ENCODE measurements around the gene OPCML.

Gene OPCML

DNA sequence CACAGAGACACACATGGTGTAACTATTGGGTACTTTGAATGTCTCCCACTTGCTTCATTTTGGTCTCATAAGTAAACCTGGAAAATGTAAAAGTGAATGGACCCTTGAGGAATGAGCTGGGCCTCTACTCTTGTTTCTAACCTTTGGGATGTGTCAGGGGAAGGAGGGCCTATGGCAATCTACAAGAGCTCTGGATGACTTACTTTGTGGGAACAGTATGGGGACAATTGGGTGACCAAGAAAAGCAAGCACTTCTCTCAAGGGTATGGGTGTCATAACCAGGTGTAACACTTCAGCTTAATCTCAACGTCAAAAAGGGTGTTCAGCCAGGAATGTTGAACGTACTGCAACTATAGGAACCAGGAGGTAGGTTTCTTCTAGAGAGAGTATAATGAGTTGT is 144.0 kb downstream of the OPCML start:
- Histone ChIP-seq H3K36me3 (ENCODE audit: control insufficient read depth in 2 of 2, insufficient read depth in 2 of 2, low read length in 2 of 2) (no peaks in the 10 kb centered on the region), H3K9me3 (ENCODE audit: control insufficient read depth in 2 of 2, low read length in 2 of 2) (no peaks in the 10 kb centered on the region), H3K4me3 (ENCODE audit: low read length in 2 of 2) (no peak overlapping the region), H3K27ac (ENCODE audit: low read length) (no peak overlapping the region), H3K4me1 (ENCODE audit: control insufficient read depth, insufficient read depth, low read length) (no peaks in the 10 kb centered on the region), H3K9ac (ENCODE audit: low read length in 2 of 2) (no peak overlapping the region), H3K27me3 (ENCODE audit: control insufficient read depth in 1 of 2, insufficient read depth in 2 of 2, low read length in 2 of 2) (peaks cover 0 to 2% of the 10 kb centered on the region in 2 donors)

DNA sequence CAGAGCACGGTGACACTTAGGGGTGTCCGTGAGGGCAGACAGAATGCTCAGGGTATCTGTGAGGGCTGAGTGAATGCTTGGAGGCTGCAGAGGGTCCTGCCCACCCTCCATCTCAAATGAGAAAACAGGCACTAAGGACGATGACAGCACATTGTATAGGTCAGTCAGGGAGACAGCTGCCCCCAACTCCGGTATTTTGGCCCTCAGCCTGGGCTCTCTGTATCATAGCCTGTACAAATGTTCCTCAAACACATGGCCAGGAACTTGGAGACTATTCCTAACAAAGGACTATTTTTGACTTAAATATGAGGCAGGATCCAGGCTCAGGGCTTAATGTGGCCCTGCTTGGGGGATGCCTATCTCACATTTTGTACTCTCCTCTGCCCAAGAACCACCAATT is 145.4 kb downstream of the OPCML start:
- Histone ChIP-seq H3K4me3 (ENCODE audit: low read length in 2 of 2) (no peak overlapping the region), H3K9me3 (ENCODE audit: control insufficient read depth in 2 of 2, low read length in 2 of 2) (no peaks in the 10 kb centered on the region), H3K27ac (ENCODE audit: low read length) (no peak overlapping the region), H3K36me3 (ENCODE audit: control insufficient read depth in 2 of 2, insufficient read depth in 2 of 2, low read length in 2 of 2) (no peaks in the 10 kb centered on the region), H3K27me3 (ENCODE audit: control insufficient read depth in 1 of 2, insufficient read depth in 2 of 2, low read length in 2 of 2) (peaks cover 0 to 2% of the 10 kb centered on the region in 2 donors), H3K9ac (ENCODE audit: low read length in 2 of 2) (no peak overlapping the region), H3K4me1 (ENCODE audit: control insufficient read depth, insufficient read depth, low read length) (no peaks in the 10 kb centered on the region)

DNA sequence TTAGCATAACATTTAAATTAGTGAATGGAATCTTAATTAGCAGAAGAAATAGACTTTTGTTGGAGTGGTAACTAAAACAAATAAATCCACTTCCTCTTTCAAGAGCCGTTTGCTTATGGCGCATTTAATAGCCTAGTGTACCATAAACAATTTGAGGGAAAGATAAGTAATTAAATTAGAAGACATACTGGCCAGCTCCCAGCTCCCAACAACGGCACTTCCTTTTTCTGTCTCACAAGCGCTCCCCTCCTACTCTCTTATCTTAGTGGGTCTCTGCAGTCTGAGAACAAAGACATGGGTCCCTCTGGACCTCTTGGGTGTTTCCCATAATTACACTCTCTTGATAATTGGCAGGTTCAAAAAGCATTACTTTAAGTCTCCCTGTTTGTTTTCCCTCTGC is 146.0 kb downstream of the OPCML start:
- no peak overlapping the region for H3K9ac ChIP-seq (ENCODE audit: low read length in 2 of 2)
- H3K4me1 ChIP-seq (ENCODE audit: control insufficient read depth, insufficient read depth, low read length): no peaks in the 10 kb centered on the region
- no peak overlapping the region for H3K27ac ChIP-seq (ENCODE audit: low read length)
- no peak overlapping the region for H3K4me3 ChIP-seq (ENCODE audit: low read length in 2 of 2)
- peaks cover 0 to 2% of the 10 kb centered on the region in 2 donors for H3K27me3 ChIP-seq (ENCODE audit: control insufficient read depth in 1 of 2, insufficient read depth in 2 of 2, low read length in 2 of 2)
- no peaks in the 10 kb centered on the region for H3K36me3 ChIP-seq (ENCODE audit: control insufficient read depth in 2 of 2, insufficient read depth in 2 of 2, low read length in 2 of 2)
- no peaks in the 10 kb centered on the region for H3K9me3 ChIP-seq (ENCODE audit: control insufficient read depth in 2 of 2, low read length in 2 of 2)

DNA sequence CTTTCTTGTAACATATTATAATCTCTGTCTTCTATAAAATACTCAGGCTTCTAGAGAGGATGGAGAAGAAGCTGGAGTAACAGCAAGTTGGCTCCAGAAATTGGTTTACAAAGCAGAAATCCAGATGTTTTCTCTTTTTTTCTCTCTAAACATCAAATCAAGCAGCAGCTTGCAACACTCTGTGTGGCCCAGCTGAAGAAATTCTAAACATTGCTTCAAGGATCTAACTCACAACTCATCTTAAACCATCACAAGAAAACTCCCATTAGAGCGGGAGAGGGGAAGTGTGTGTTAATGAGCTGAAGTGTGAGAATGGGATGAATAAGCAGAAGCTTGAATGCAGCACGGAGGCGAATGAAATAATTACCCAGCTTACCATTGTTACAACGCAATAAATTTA is 146.5 kb downstream of the OPCML start:
- H3K4me3 ChIP-seq (ENCODE audit: low read length in 2 of 2): no peak overlapping the region
- H3K36me3 ChIP-seq (ENCODE audit: control insufficient read depth in 2 of 2, insufficient read depth in 2 of 2, low read length in 2 of 2): no peaks in the 10 kb centered on the region
- no peaks in the 10 kb centered on the region for H3K9me3 ChIP-seq (ENCODE audit: control insufficient read depth in 2 of 2, low read length in 2 of 2)
- no peaks in the 10 kb centered on the region for H3K4me1 ChIP-seq (ENCODE audit: control insufficient read depth, insufficient read depth, low read length)
- peaks cover 0 to 5% of the 10 kb centered on the region in 2 donors for H3K27me3 ChIP-seq (ENCODE audit: control insufficient read depth in 1 of 2, insufficient read depth in 2 of 2, low read length in 2 of 2)
- H3K9ac ChIP-seq (ENCODE audit: low read length in 2 of 2): no peak overlapping the region
- H3K27ac ChIP-seq (ENCODE audit: low read length): no peak overlapping the region

DNA sequence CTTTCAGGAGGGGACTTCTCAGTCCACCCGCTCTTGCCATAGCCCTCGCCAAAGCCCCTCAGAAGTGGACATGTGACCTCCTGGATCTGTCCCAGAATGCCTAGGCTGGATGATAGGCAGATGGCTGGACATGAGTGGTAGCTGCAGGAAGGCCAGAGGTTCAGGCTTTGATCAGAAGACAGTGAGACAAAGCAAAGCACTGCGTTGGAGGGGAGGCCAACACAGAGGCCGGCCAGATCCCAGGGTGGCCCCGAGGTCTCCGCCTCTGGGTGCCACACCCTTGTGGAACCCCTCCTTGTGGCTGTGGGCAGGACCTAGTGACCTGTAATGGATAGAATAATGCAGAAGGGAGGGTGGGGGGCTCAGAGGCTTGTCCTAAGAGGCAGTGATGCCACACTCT is 147.6 kb downstream of the OPCML start:
- Histone ChIP-seq H3K4me1 (ENCODE audit: control insufficient read depth, insufficient read depth, low read length) (no peaks in the 10 kb centered on the region), H3K4me3 (ENCODE audit: low read length in 2 of 2) (no peak overlapping the region), H3K36me3 (ENCODE audit: control insufficient read depth in 2 of 2, insufficient read depth in 2 of 2, low read length in 2 of 2) (no peaks in the 10 kb centered on the region), H3K9me3 (ENCODE audit: control insufficient read depth in 2 of 2, low read length in 2 of 2) (no peaks in the 10 kb centered on the region), H3K9ac (ENCODE audit: low read length in 2 of 2) (no peak overlapping the region), H3K27me3 (ENCODE audit: control insufficient read depth in 1 of 2, insufficient read depth in 2 of 2, low read length in 2 of 2) (peaks cover 0 to 5% of the 10 kb centered on the region in 2 donors), H3K27ac (ENCODE audit: low read length) (no peak overlapping the region)

DNA sequence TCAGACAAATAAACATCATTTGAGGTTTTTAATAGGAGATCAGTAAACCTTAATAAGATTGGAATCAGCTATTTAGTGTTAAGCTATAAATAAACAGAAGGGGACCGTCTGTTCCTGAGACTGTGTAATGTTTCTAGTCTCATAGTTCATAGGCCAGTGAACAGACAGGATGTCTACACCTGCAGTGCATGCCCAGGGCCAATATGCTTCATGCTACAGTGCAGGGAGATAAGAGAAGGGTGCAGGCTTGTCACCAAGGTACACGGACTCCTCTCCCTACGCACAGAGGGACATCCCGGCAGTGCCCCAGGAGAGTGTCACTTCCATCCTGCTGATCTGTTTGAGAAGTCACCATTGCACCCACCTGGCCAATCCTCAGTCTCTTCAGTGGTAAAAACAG is 148.6 kb downstream of the OPCML start:
- H3K9me3 ChIP-seq (ENCODE audit: control insufficient read depth in 2 of 2, low read length in 2 of 2): no peaks in the 10 kb centered on the region
- no peak overlapping the region for H3K27ac ChIP-seq (ENCODE audit: low read length)
- H3K4me1 ChIP-seq (ENCODE audit: control insufficient read depth, insufficient read depth, low read length): no peaks in the 10 kb centered on the region
- H3K27me3 ChIP-seq (ENCODE audit: control insufficient read depth in 1 of 2, insufficient read depth in 2 of 2, low read length in 2 of 2): peaks cover 0 to 5% of the 10 kb centered on the region in 2 donors
- no peaks in the 10 kb centered on the region for H3K36me3 ChIP-seq (ENCODE audit: control insufficient read depth in 2 of 2, insufficient read depth in 2 of 2, low read length in 2 of 2)
- no peak overlapping the region for H3K9ac ChIP-seq (ENCODE audit: low read length in 2 of 2)
- no peak overlapping the region for H3K4me3 ChIP-seq (ENCODE audit: low read length in 2 of 2)

DNA sequence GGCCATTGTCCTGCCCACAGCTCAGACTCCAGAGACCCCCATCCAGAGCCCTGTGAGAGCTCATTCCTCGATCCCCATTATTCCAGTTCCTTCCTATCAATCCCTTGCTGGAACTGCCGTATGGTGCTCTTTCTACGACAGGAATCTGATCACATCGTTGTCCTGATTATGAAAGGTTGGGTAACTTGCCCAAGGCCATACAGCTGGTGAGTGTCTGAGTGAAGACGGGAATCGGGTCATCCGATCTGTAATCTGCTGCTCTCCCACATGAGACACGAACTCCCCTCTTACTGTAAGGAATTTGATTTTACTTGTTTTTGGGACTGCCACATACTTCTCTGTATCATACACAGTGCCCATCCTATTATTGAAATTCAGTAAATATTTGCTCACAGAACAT is 149.1 kb downstream of the OPCML start:
- H3K4me1 ChIP-seq (ENCODE audit: control insufficient read depth, insufficient read depth, low read length): no peaks in the 10 kb centered on the region
- no peak overlapping the region for H3K9ac ChIP-seq (ENCODE audit: low read length in 2 of 2)
- peaks cover 0 to 5% of the 10 kb centered on the region in 2 donors for H3K27me3 ChIP-seq (ENCODE audit: control insufficient read depth in 1 of 2, insufficient read depth in 2 of 2, low read length in 2 of 2)
- no peak overlapping the region for H3K4me3 ChIP-seq (ENCODE audit: low read length in 2 of 2)
- no peak overlapping the region for H3K27ac ChIP-seq (ENCODE audit: low read length)
- H3K9me3 ChIP-seq (ENCODE audit: control insufficient read depth in 2 of 2, low read length in 2 of 2): no peaks in the 10 kb centered on the region
- H3K36me3 ChIP-seq (ENCODE audit: control insufficient read depth in 2 of 2, insufficient read depth in 2 of 2, low read length in 2 of 2): no peaks in the 10 kb centered on the region

DNA sequence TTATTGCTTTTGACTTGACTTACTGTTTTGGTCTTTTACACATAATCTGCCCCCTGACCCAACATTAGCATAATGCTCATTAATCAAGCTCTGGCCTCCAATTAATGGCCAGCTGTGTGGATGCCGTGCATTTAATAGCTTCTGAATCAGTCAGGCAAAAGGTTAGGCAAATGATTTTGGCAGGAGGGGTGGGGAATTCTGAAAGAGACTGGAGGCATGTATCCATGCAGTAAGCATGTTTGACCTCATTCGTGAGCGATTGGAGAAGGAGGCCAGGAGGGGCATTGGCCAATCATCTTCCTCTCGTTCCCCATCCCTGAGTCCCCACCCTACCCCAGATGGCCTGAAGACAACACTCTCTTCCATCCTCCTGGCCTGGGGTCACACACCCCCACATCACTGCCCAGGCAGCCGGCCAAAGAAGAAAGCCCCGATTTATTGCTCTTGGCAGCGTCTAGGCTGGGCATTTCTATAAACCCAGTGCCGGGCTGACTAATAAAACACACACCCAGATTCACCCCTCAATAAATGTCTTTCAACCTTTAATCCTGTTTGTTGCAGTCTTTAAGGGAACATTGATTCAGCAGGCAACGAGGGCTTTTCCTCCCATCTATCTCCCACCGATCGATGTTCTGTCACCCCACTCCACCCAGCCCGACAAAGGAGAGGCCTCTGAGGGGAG is 150.0 kb downstream of the OPCML start:
- Histone ChIP-seq H3K4me1 (ENCODE audit: control insufficient read depth, insufficient read depth, low read length) (no peaks in the 10 kb centered on the region), H3K27ac (ENCODE audit: low read length) (no peak overlapping the region), H3K36me3 (ENCODE audit: control insufficient read depth in 2 of 2, insufficient read depth in 2 of 2, low read length in 2 of 2) (no peaks in the 10 kb centered on the region), H3K9me3 (ENCODE audit: control insufficient read depth in 2 of 2, low read length in 2 of 2) (no peaks in the 10 kb centered on the region), H3K27me3 (ENCODE audit: control insufficient read depth in 1 of 2, insufficient read depth in 2 of 2, low read length in 2 of 2) (peaks cover 0 to 5% of the 10 kb centered on the region in 2 donors), H3K9ac (ENCODE audit: low read length in 2 of 2) (no peak overlapping the region), H3K4me3 (ENCODE audit: low read length in 2 of 2) (no peak overlapping the region)

DNA sequence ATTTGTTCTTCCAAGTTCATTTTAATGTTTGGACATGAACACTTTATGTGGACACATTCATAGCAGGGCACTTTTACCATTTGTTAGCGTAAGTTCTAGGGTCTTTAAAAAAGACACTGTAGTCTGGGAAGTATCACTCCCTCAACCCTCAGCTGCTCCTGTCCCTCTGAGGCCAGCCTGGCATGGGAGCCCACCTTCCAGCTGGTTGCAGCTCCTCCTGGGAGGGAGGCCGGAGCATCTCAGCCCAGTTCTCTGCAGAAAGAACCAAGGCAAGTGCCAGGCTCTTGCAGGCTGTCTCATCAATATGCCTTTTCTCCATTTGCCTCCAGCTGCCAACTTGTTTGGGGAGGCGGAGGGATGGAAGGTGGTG is 150.6 kb downstream of the OPCML start:
- Histone ChIP-seq H3K4me3 (ENCODE audit: low read length in 2 of 2) (no peak overlapping the region), H3K27me3 (ENCODE audit: control insufficient read depth in 1 of 2, insufficient read depth in 2 of 2, low read length in 2 of 2) (peaks cover 0 to 5% of the 10 kb centered on the region in 2 donors), H3K4me1 (ENCODE audit: control insufficient read depth, insufficient read depth, low read length) (no peaks in the 10 kb centered on the region), H3K9me3 (ENCODE audit: control insufficient read depth in 2 of 2, low read length in 2 of 2) (no peaks in the 10 kb centered on the region), H3K36me3 (ENCODE audit: control insufficient read depth in 2 of 2, insufficient read depth in 2 of 2, low read length in 2 of 2) (no peaks in the 10 kb centered on the region), H3K9ac (ENCODE audit: low read length in 2 of 2) (no peak overlapping the region), H3K27ac (ENCODE audit: low read length) (no peak overlapping the region)

DNA sequence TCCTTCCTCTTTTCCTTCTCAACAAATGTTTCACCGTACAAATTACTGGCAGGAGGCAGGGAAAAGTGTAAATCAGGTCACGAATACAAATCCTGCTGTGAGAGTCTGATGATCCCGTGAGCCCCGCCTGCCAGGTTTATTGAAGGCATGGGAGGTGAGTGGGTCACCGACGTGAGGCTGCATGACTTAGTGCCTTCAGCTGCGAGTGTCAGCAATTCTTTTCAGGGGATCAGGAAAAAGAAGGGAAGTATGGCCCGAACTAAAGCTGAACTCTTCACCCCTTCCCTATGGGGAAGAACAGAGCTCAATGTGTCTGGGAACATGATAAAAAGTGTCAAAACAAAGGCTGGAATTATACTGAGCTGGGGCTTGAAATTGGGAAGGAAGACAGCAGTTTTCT is 166.2 kb downstream of the OPCML start:
- Histone ChIP-seq H3K9me3 (ENCODE audit: control insufficient read depth in 2 of 2, low read length in 2 of 2) (no peaks in the 10 kb centered on the region), H3K36me3 (ENCODE audit: control insufficient read depth in 2 of 2, insufficient read depth in 2 of 2, low read length in 2 of 2) (no peaks in the 10 kb centered on the region), H3K27ac (ENCODE audit: low read length) (no peak overlapping the region), H3K27me3 (ENCODE audit: control insufficient read depth in 1 of 2, insufficient read depth in 2 of 2, low read length in 2 of 2) (no peaks in the 10 kb centered on the region), H3K4me1 (ENCODE audit: control insufficient read depth, insufficient read depth, low read length) (no peaks in the 10 kb centered on the region), H3K4me3 (ENCODE audit: low read length in 2 of 2) (no peak overlapping the region), H3K9ac (ENCODE audit: low read length in 2 of 2) (no peak overlapping the region)

DNA sequence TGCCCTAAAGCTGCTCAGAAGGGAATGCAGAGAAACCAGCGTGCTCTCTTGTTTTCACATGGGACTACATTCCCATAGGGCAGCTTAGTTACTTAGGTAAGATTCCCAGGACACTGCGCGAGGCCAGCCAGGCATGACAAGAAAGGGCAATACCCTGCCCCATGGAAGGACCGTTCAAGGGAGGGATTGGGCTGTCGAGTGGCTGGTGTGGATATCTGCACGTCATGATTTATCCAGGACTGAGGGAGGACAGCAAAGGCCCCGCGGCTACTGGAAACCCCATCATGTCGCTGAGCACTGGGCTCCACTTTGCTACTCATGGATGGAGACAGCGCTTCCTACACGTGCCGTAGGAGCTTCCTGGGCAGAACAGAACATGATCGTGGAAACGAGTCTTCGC is 169.4 kb downstream of the OPCML start:
- Histone ChIP-seq H3K9me3 (ENCODE audit: control insufficient read depth in 2 of 2, low read length in 2 of 2) (no peaks in the 10 kb centered on the region), H3K27ac (ENCODE audit: low read length) (no peak overlapping the region), H3K36me3 (ENCODE audit: control insufficient read depth in 2 of 2, insufficient read depth in 2 of 2, low read length in 2 of 2) (no peaks in the 10 kb centered on the region), H3K4me1 (ENCODE audit: control insufficient read depth, insufficient read depth, low read length) (no peaks in the 10 kb centered on the region), H3K27me3 (ENCODE audit: control insufficient read depth in 1 of 2, insufficient read depth in 2 of 2, low read length in 2 of 2) (no peaks in the 10 kb centered on the region), H3K9ac (ENCODE audit: low read length in 2 of 2) (no peak overlapping the region), H3K4me3 (ENCODE audit: low read length in 2 of 2) (no peak overlapping the region)

Data from stomach smooth muscle (tissue), 2 donors.